Stromal cell of bone marrow (primary cell): ENCODE measurements around the gene CCDC86.

Source experiments
- DNase-seq: peaks from one replicate; pipeline ENCODE4 v3.0.0-alpha.2; 2012; ENCODE audit warnings: low read depth

CCDC86 gene

GRCh38 chr11:60891103-60891741, 49.3 kb downstream of the CCDC86 start:
- no peak for DNase-seq

DNA sequence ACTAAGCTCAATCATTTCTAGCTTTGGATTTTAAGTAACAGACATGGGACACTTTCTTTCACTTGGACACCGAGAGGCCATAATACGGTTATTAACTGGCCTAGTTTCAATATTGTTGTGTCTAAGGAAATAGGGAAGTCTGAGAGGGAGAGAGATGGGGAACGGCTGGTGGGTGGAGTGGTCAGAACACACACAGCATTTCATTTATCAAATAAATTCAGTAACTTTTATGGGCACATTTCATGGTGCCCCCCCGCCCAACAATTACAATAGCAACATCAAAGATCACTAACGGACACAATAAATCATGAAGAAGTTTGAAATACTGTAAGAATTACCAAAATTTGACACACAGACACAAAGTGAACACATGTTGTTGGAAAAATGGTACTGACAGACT, 53.8 kb downstream of the CCDC86 start:
- DNase-seq: no peak

DNA sequence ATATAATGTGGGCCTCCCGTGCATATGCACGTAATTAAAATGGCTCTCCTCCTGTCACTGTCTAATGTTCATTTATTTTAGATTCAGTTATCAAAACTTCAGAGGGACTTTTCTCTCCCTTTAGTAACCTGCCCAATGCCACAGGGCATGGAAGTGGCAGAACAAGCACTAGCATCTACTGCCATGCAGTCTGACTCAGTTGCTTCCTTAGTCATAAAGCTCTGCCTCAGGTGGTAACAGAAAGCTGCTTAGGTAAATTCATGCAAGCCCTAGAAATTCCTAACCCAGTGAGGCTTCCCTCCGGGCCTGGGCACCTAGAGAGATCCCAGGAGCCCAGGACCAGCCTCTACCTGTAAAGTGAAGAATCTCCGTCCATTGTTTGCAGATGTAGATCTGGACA, 55.6 kb downstream of the CCDC86 start:
- DNase-seq: no peak

DNA sequence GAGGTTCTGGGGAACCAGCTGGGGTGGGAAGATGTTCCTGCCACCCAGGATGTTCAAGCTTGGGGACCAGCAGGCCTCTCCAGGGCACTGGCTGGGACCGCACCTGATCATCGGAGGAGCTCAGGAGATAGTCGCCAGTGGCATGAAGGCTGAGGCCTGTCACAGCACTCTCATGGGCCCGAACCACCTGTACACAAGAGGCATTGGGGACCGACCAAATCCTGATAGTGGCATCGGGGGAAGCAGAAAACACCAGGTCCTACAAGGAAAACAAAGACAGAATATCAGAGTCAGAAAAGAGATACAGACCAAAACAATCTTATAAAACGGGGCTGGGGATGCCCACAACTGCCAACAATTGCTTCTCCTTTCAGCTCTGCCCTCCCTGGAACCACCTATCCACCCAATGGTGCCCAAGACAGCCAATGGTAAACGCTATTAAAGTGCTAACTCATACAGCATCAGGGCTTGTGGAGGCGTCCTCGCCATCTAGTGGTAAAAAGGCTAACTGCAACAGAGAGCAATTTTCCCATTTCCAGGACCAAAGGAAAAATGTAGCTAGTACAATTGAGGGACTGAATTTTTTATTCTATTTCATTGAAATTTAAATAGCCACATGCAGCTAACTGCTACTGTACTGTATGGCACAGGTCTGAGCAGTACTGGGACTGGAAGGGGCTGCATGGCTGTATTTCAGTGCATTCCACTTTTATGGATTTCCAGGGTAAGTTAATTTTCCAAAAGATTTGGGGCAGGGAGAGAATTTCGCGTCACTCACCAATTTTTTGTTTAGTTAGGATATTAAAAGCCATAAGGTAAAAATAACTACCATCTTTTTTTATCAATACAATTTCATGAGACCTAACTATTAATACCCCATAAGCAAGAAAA, 57.4 kb downstream of the CCDC86 start:
- peak; percentile 53 for DNase-seq

GRCh38 chr11:60899977-60900376, 58.1 kb downstream of the CCDC86 start:
- no peak for DNase-seq
